Measurements from ENCODE around the gene ROPN1L. TPM values are rescaled to one million over a fixed set of nuclear protein-coding genes. Genes with fewer than 3 reads are reported as not detected.

ROPN1L gene
- total and polyA plus RNA-seq, 2 of the 8 experiments (the other 6 are each of a cell fraction or from before 2014, with no cell fraction given): 0.24 to 0.73 TPM

- no peak for TF ChIP-seq BRCA1 (IDR thresholded peaks at IDR 0.05; ENCODE audit: low read depth, low read length)
These were observed 35.2 kb downstream of the ROPN1L start (continued) for GRCh38 chr5:10476878-10477277.

Measured in H1 (cell line).